ENCODE measurements around the gene DOCK4. TPM values are rescaled to one million over a fixed set of nuclear protein-coding genes. Genes with fewer than 3 reads are reported as not detected.

Gene DOCK4
- total RNA-seq, 1 donor from 2014 or later, result 18.5 TPM

GRCh38 chr7:111998326-111998725 lies 207.9 kb downstream of the DOCK4 start:
- intact Hi-C loops (cut with DNase I), result no loop called here
- DNase-seq (ENCODE audit: low spot score), result no peak

GRCh38 chr7:111997546-111997945 lies 208.7 kb downstream of the DOCK4 start:
- no peak for DNase-seq (ENCODE audit: low spot score)
- intact Hi-C loops (cut with DNase I), result no loop called here

- intact Hi-C loops (cut with DNase I), result no loop called here
- no peak for DNase-seq (ENCODE audit: low spot score)
Measured at GRCh38 chr7:111992601-111993000, 213.6 kb downstream of the DOCK4 start.

GRCh38 chr7:111990643-111991042 lies 215.6 kb downstream of the DOCK4 start:
- intact Hi-C loops (cut with DNase I), result no loop called here
- no peak for DNase-seq (ENCODE audit: low spot score)

GRCh38 chr7:111987886-111988285 lies 218.3 kb downstream of the DOCK4 start:
- intact Hi-C loops (cut with DNase I), result no loop called here

GRCh38 chr7:111987115-111987826 lies 218.9 kb downstream of the DOCK4 start:
- intact Hi-C loops (cut with DNase I), result no loop called here

More at GRCh38 chr7:111987886-111988285, 218.3 kb downstream of the DOCK4 start:
- DNase-seq (ENCODE audit: low spot score), result no peak

GRCh38 chr7:111986601-111987000 lies 219.6 kb downstream of the DOCK4 start:
- no peak for DNase-seq (ENCODE audit: low spot score)
- intact Hi-C loops (cut with DNase I), result no loop called here

More at GRCh38 chr7:111987115-111987826, 218.9 kb downstream of the DOCK4 start:
- no peak for DNase-seq (ENCODE audit: low spot score)

GRCh38 chr7:111985798-111986197 lies 220.4 kb downstream of the DOCK4 start:
- no peak for DNase-seq (ENCODE audit: low spot score)
- intact Hi-C loops (cut with DNase I), result no loop called here

GRCh38 chr7:111982804-111983203 lies 223.4 kb downstream of the DOCK4 start:
- intact Hi-C loops (cut with DNase I), result no loop called here
- DNase-seq (ENCODE audit: low spot score), result no peak

- intact Hi-C loops (cut with DNase I), result no loop called here
Measured at GRCh38 chr7:111982133-111982532, 224.1 kb downstream of the DOCK4 start.

GRCh38 chr7:111980725-111981124 lies 225.5 kb downstream of the DOCK4 start:
- intact Hi-C loops (cut with DNase I), result no loop called here
- DNase-seq (ENCODE audit: low spot score), result no peak

More at GRCh38 chr7:111982133-111982532, 224.1 kb downstream of the DOCK4 start:
- no peak for DNase-seq (ENCODE audit: low spot score)

GRCh38 chr7:111975346-111975745 lies 230.9 kb downstream of the DOCK4 start:
- intact Hi-C loops (cut with DNase I), result no loop called here
- no peak for DNase-seq (ENCODE audit: low spot score)

GRCh38 chr7:111960984-111961383 lies 245.2 kb downstream of the DOCK4 start:
- intact Hi-C loops (cut with DNase I), result no loop called here
- DNase-seq (ENCODE audit: low spot score), result no peak

GRCh38 chr7:111958896-111959295 lies 247.3 kb downstream of the DOCK4 start:
- no peak for DNase-seq (ENCODE audit: low spot score)
- intact Hi-C loops (cut with DNase I), result loop anchor here (10.0 kb wide), 2 partner anchors 246 to 456 kb away; partner anchors contain the start of genes DOCK4 and ZNF277

- intact Hi-C loops (cut with DNase I), result loop anchor here (10.0 kb wide), 2 partner anchors 246 to 456 kb away; partner anchors contain the start of genes DOCK4 and ZNF277
- DNase-seq (ENCODE audit: low spot score), result no peak
Measured at GRCh38 chr7:111958431-111958830, 247.8 kb downstream of the DOCK4 start.

- no peak for DNase-seq (ENCODE audit: low spot score)
- intact Hi-C loops (cut with DNase I), result loop anchor here (10.0 kb wide), 2 partner anchors 249 to 459 kb away; partner anchors contain the start of genes DOCK4 and ZNF277
Measured at GRCh38 chr7:111955616-111956015, 250.6 kb downstream of the DOCK4 start.

GRCh38 chr7:111954474-111955381 lies 251.5 kb downstream of the DOCK4 start:
- intact Hi-C loops (cut with DNase I), result loop anchor here (10.0 kb wide), 2 partner anchors 250 to 460 kb away; partner anchors contain the start of genes DOCK4 and ZNF277
- DNase-seq (ENCODE audit: low spot score), result no peak

GRCh38 chr7:111954056-111954455 lies 252.1 kb downstream of the DOCK4 start:
- intact Hi-C loops (cut with DNase I), result loop anchor here (10.0 kb wide), 2 partner anchors 251 to 461 kb away; partner anchors contain the start of genes DOCK4 and ZNF277
- DNase-seq (ENCODE audit: low spot score), result no peak

- intact Hi-C loops (cut with DNase I), result loop anchor here (10.0 kb wide), 2 partner anchors 251 to 461 kb away; partner anchors contain the start of genes DOCK4 and ZNF277
- DNase-seq (ENCODE audit: low spot score), result no peak
Measured at GRCh38 chr7:111953611-111954010, 252.6 kb downstream of the DOCK4 start.

GRCh38 chr7:111952783-111953182 lies 253.4 kb downstream of the DOCK4 start:
- DNase-seq (ENCODE audit: low spot score), result no peak
- intact Hi-C loops (cut with DNase I), result loop anchor here (10.0 kb wide), 2 partner anchors 252 to 462 kb away; partner anchors contain the start of genes DOCK4 and ZNF277
